GM23248 (cell line): ENCODE measurements around the gene LRFN3. TPM values are rescaled to one million over a fixed set of nuclear protein-coding genes. Genes with fewer than 3 reads are reported as not detected.

Experiments
- DNase-seq: peaks from one replicate; pipeline ENCODE4 v3.0.0-alpha.2; 2015
- H2AFZ ChIP-seq: fragments of 200-600 bp; sonication (generic); 2 replicates; pipeline ENCODE4 v1.6.1; 2016; ENCODE audit warnings: antibody characterized with exemption
- H3F3A ChIP-seq: fragments of 200-600 bp; sonication (generic); 2 replicates; pipeline ENCODE4 v1.6.1; 2016; ENCODE audit warnings: mild to moderate bottlenecking, antibody characterized with exemption, mixed run types; ENCODE audit not compliant: insufficient read depth
- H3K27ac ChIP-seq: fragments of 200-600 bp; sonication (generic); 2 replicates; pipeline ENCODE4 v1.5.1; 2016; ENCODE audit warnings: mild to moderate bottlenecking
- H3K27me3 ChIP-seq: fragments of 200-600 bp; sonication (generic); replicated peaks from 2 replicates; pipeline ENCODE4 v1.6.1; 2016; ENCODE audit warnings: mild to moderate bottlenecking; ENCODE audit not compliant: insufficient read depth
- H3K36me3 ChIP-seq: fragments of 200-600 bp; sonication (generic); 2 replicates; pipeline ENCODE4 v1.6.1; 2016; ENCODE audit warnings: low read depth, mild to moderate bottlenecking
- H3K4me1 ChIP-seq: fragments of 200-600 bp; sonication (generic); 2 replicates; pipeline ENCODE4 v1.6.1; 2016; ENCODE audit warnings: mild to moderate bottlenecking; ENCODE audit not compliant: insufficient read depth
- H3K4me2 ChIP-seq: fragments of 200-600 bp; sonication (generic); one replicate; pipeline ENCODE4 v1.6.1; 2016; ENCODE audit warnings: mild to moderate bottlenecking; ENCODE audit not compliant: unreplicated experiment
- H3K4me3 ChIP-seq: fragments of 200-600 bp; sonication (generic); 2 replicates; pipeline ENCODE4 v1.5.1; 2016; ENCODE audit warnings: mild to moderate bottlenecking
- H3K79me2 ChIP-seq: fragments of 200-600 bp; sonication (generic); 2 replicates; pipeline ENCODE4 v1.6.1; 2016; ENCODE audit warnings: mild to moderate bottlenecking; ENCODE audit not compliant: insufficient read depth
- H3K9ac ChIP-seq: fragments of 200-600 bp; sonication (generic); 2 replicates; pipeline ENCODE4 v1.6.1; 2016; ENCODE audit warnings: mild to moderate bottlenecking
- H3K9me2 ChIP-seq: fragments of 200-600 bp; sonication (generic); 2 replicates; pipeline ENCODE4 v1.6.1; 2016; ENCODE audit warnings: mixed run types, mild to moderate bottlenecking, moderate library complexity; ENCODE audit not compliant: insufficient read depth
- H3K9me3 ChIP-seq: fragments of 200-600 bp; sonication (generic); one replicate; pipeline ENCODE4 v1.6.1; 2017; ENCODE audit warnings: low read depth
- H4K20me1 ChIP-seq: fragments of 200-600 bp; sonication (generic); 2 replicates; pipeline ENCODE4 v1.6.0; 2016; ENCODE audit not compliant: insufficient read depth
- EZH2 ChIP-seq: fragments of 200-600 bp; sonication (generic); IDR thresholded peaks from 2 replicates; pipeline ENCODE4 v1.6.1; 2018; ENCODE audit warnings: antibody characterized with exemption, mild to moderate bottlenecking; ENCODE audit not compliant: insufficient read depth, poor library complexity, severe bottlenecking
- EZH2phosphoT487 ChIP-seq: fragments of 200-600 bp; sonication (generic); IDR thresholded peaks from 2 replicates; pipeline ENCODE4 v1.6.1; 2018; ENCODE audit warnings: antibody characterized with exemption, moderate library complexity, mild to moderate bottlenecking, low read depth; ENCODE audit not compliant: insufficient read depth
- WGBS, 2 experiments: methylation state at CpG; one replicate each; pipeline ENCODE4 v1.1.6; 2015 to 2017; ENCODE audit warnings: low lambda C conversion rate in 2 of 2, low coverage in 1 of 2; ENCODE audit errors: missing lambda C conversion rate in 2 of 2; 5-methylcytosine and 5-hydroxymethylcytosine counted together
- in situ Hi-C: fragments of 300-500 bp; cut with MboI; formaldehyde crosslinking; loops from 2 replicates; pipeline ENCODE4 v1.15.0; 2020
- polyA plus RNA-seq: library from polyadenylated mRNA; unstranded; fragments of >200 nt; fragmentation: Nextera tagmentation; extraction: Ambion mirVana; gene quantifications from 2 replicates; pipeline ENCODE4 v1.2.1, GENCODE V29; 2016
- total RNA-seq: library from RNA; depleted of rRNA; stranded (reverse); fragments of >200 nt; shearing (Covaris generic); gene quantifications from 2 replicates; pipeline ENCODE4 v1.2.3, GENCODE V29; 2014

LRFN3 gene
- total and polyA plus RNA-seq, 2 experiments from 2014 or later: 7.5 to 9.4 TPM

DNA sequence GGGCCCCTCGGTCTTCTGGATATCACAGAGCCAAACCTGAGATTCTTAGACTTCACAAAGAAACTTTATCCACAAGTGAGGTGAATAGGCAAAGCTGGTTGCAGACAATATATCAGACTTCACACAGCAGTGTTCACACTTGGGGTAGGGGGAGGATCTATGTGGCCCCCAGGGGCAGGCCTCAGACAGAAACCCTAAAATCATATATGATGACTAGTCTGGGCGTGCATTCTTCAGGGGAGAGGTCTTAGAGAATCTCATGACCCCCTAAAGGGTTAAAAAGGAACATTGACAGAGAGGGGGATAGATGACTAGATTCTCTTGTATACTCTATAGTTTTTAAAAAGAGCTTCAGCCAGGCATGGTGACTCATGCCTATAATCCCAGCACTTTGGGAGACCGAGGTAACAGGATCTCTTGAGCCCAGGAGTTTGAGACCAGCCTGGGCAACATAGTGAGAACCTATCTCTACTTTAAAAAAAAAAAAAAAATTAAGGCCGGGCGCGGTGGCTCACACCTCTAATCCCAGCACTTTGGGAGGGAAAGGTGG lies 30.9 kb upstream of the LRFN3 start:
- in situ Hi-C loops: no loop called here

DNA sequence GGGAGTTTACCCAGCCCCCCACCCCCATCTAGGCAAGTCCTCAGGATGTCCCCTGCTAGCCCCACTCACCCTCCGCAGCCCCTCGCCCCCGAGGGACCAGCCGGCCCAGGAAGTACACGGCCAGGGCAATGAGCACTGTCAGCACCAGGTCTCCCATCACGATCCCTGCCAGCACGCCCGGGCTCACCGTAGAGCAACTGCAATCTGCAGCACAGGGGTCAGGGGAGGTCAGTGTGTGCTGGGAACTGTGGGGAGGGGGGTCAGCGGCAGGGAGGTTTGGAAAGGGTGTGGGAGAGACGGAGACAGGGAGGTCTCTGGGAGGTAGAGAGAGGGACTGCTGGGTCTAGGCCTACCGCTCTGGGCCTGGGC lies 28.8 kb upstream of the LRFN3 start:
- no peak overlapping the region for H2AFZ ChIP-seq
- H3K36me3 ChIP-seq: no peaks in the 10 kb centered on the region
- H3F3A ChIP-seq: peaks cover 4% of the 10 kb centered on the region; the same call in 1 of the 2 replicates
- DNase-seq: no peak
- 44 to 45% methylated on average over 11 to 12 of the region's 12 CpGs for WGBS, 2 experiments
- peaks cover 19% of the 10 kb centered on the region for H3K4me1 ChIP-seq
- H3K4me3 ChIP-seq: no peak overlapping the region
- no peaks in the 10 kb centered on the region for H4K20me1 ChIP-seq
- no peaks in the 10 kb centered on the region for H3K27me3 ChIP-seq
- no peaks in the 10 kb centered on the region for H3K9me2 ChIP-seq
- no peaks in the 10 kb centered on the region for H3K79me2 ChIP-seq
- no peak overlapping the region for H3K9ac ChIP-seq
- no peak overlapping the region for H3K4me2 ChIP-seq
- in situ Hi-C loops: no loop called here
- no peaks in the 10 kb centered on the region for H3K9me3 ChIP-seq
- H3K27ac ChIP-seq: no peak overlapping the region
- no peak for TF ChIP-seq EZH2phosphoT487
- TF ChIP-seq EZH2: no peak

More for the DNA sequence above, 30.9 kb upstream of the LRFN3 start:
- no peak for DNase-seq
- WGBS, 2 experiments: 80 to 81% methylated on average over 6 of the region's 6 CpGs
- H3K27me3 ChIP-seq: no peaks in the 10 kb centered on the region
- H4K20me1 ChIP-seq: no peaks in the 10 kb centered on the region
- TF ChIP-seq EZH2 (no peak), EZH2phosphoT487 (no peak)
- H3K27ac ChIP-seq: no peak overlapping the region
- no peaks in the 10 kb centered on the region for H3K79me2 ChIP-seq
- H3K9ac ChIP-seq: no peak overlapping the region
- peaks cover 34% of the 10 kb centered on the region for H3K4me1 ChIP-seq
- H3K9me3 ChIP-seq: no peaks in the 10 kb centered on the region
- no peaks in the 10 kb centered on the region for H3K9me2 ChIP-seq
- H3K36me3 ChIP-seq: no peaks in the 10 kb centered on the region
- H3K4me2 ChIP-seq: no peak overlapping the region
- H3K4me3 ChIP-seq: no peak overlapping the region
- H3F3A ChIP-seq: peaks cover 18% of the 10 kb centered on the region
- H2AFZ ChIP-seq: no peak overlapping the region

DNA sequence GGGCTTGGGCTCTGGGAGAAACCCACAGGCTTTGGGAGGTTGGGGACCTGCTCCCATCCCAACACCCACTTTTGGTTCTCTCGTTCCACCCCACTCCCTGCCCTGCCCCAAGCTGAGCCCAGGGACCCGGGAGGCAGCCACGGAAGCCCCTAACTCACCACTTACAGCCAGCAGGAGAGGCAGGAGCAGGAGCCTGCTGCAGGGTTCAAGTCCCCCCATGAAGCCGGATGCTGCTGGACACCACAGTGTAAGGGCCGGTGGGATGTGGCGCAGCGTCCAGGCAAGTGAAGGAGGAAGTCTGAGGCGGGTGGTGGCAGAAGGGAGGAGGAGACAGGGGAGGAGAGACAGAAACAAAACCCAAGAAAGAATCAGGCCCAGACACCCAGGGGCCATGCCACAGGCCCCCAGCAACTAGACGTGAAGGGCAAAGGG lies 28.1 kb upstream of the LRFN3 start, which contains the start of gene TYROBP:
Gene TYROBP (minus strand): TSS at position 286 of the 432 bp plus-strand sequence. CDS start 67 bp downstream, at position 219.
- in situ Hi-C loops: no loop called here
- WGBS, 2 experiments: 59 to 65% methylated on average over 9 of the region's 9 CpGs

DNA sequence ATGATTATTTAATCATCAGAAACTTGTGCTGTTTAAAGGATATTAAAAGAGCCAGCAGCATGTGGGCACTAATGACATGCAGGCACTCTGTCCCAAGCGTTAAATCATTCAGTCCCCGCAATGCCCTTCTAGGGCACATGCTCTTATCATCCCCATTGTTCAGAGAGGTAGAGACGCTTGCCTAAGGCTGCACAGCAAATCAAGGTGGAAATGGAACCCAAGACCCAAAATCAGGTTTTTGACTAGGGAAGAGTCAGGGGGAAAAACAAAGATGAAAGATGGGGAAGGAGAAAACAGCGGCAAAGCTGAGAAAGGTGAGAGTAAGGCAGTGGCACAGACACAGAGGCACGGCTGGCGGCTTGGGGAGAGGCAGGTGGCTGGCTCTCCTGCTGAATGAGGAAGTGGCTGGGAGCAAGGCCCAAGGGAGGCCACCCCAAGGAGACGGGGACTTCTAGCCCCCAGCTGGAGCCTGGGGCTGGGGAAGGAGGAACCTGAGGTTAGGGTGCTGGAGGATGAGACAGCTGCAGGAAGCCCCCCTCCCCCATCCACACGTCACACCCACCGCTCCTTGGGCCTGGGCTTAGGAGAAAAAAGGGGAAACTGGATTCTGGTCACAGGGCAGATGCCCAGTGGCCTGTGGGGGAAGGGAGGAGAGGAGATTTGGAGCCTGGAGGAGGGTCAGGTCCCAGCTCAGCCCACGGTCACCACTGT lies 27.0 kb upstream of the LRFN3 start:
- no peak overlapping the region for H2AFZ ChIP-seq
- 69 to 72% methylated on average over 10 of the region's 10 CpGs for WGBS, 2 experiments
- H4K20me1 ChIP-seq: no peaks in the 10 kb centered on the region
- no peaks in the 10 kb centered on the region for H3K9me2 ChIP-seq
- in situ Hi-C loops: no loop called here
- H3K4me2 ChIP-seq: no peak overlapping the region
- H3K9ac ChIP-seq: no peak overlapping the region
- peaks cover 13% of the 10 kb centered on the region; the same call in 1 of the 2 replicates for H3F3A ChIP-seq
- H3K4me3 ChIP-seq: no peak overlapping the region
- H3K4me1 ChIP-seq: peaks cover 19% of the 10 kb centered on the region
- no peak for DNase-seq
- no peaks in the 10 kb centered on the region for H3K27me3 ChIP-seq
- no peak for TF ChIP-seq EZH2phosphoT487
- TF ChIP-seq EZH2: no peak
- no peak overlapping the region for H3K27ac ChIP-seq
- no peaks in the 10 kb centered on the region for H3K9me3 ChIP-seq
- H3K36me3 ChIP-seq: no peaks in the 10 kb centered on the region
- no peaks in the 10 kb centered on the region for H3K79me2 ChIP-seq

More for the DNA sequence above, 28.1 kb upstream of the LRFN3 start, which contains the start of gene TYROBP:
- Histone ChIP-seq H3K4me1 (peaks cover 15% of the 10 kb centered on the region), H3K9me2 (no peaks in the 10 kb centered on the region), H3K4me2 (no peak within 1 kb of the TSS), H3K9ac (no peak within 1 kb of the TSS), H2AFZ (peak within 1 kb of the TSS; percentile 37; the same call in 1 of the 2 replicates), H3K79me2 (no peaks in the 10 kb centered on the region), H3K27me3 (no peaks in the 10 kb centered on the region), H3K27ac (no peak within 1 kb of the TSS), H4K20me1 (no peaks in the 10 kb centered on the region), H3K4me3 (no peak within 1 kb of the TSS), H3K9me3 (no peaks in the 10 kb centered on the region), H3K36me3 (no peaks in the 10 kb centered on the region), H3F3A (peaks cover 4% of the 10 kb centered on the region; the same call in 1 of the 2 replicates)
- no peak for DNase-seq
- TF ChIP-seq EZH2phosphoT487: no peak
- no peak for TF ChIP-seq EZH2
